NCI-H2029 treated with DMSO at 0.1 percent for 48 hours (cell line): Measurements from ENCODE around the gene ANKS3.

Experiments used
- DNase-seq: peaks from one replicate; lab custom pipeline; 2025; lab: John Stamatoyannopoulos, UW

ANKS3 gene

GRCh38 chr16:4695473-4696171, 38.4 kb downstream of the ANKS3 start:
- no peak for DNase-seq

DNA sequence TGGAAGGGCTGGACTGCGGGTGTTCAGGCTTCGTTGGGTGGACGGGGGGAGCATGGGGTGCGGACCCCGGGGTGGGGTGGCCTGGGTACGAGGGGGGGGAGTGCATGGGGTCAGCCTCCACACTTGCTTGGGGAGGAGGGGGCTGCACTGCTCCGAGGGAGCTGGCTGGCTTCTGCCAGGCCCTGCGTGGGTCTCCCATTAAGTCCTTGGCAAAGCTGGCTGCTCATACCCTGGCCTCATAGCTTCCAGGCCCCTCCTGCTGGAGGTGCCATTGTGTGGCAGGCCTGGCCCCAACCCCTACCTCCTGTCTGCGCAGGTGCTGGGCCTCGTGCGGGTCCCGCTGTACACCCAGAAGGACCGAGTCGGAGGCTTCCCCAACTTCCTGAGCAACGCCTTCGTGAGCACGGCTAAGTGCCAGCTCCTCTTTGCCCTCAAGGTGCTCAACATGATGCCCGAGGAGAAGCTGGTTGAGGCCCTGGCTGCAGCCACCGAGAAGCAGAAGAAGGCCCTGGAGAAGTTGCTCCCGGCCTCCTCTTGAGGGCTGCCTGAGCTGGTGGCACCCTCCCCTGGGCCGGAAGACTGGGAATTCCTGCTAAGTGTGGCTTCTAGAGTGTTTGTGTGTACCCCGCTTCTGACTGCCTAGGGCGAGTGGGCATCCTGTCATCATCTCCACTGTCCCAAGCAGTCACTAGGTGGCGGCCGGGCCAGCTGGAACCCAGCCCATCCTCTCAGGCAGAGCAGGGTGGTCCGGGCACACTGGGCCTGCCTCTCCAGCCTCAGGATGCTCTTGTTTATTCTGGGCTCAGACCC, 39.2 kb downstream of the ANKS3 start:
- DNase-seq: no peak

DNA sequence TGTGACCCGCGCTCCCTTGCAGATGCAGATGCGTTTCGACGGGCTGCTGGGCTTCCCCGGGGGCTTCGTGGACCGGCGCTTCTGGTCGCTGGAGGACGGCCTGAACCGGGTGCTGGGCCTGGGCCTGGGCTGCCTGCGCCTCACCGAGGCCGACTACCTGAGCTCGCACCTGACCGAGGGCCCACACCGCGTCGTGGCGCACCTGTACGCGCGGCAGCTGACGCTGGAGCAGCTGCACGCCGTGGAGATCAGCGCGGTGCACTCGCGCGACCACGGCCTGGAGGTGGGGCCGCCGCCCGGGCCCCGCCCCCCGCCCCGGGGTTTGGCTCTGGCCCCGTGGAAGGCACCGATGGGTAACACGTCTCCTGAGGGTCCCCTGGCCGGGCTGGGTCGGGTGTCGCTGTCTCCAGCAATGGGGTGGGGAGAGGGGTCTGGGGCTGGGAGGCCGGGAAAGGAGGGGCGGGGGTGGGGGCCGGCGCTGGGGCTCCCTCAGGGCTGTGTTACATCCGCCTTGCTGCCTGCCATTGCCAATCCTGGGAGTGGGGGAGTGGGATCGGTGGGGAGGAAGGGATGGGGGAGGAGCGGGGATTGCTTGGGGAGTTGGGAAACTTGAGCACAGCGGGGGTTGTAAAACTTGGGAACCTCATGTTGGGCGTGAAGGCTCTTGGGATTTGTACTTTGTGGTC, 40.0 kb downstream of the ANKS3 start:
- no peak for DNase-seq

DNA sequence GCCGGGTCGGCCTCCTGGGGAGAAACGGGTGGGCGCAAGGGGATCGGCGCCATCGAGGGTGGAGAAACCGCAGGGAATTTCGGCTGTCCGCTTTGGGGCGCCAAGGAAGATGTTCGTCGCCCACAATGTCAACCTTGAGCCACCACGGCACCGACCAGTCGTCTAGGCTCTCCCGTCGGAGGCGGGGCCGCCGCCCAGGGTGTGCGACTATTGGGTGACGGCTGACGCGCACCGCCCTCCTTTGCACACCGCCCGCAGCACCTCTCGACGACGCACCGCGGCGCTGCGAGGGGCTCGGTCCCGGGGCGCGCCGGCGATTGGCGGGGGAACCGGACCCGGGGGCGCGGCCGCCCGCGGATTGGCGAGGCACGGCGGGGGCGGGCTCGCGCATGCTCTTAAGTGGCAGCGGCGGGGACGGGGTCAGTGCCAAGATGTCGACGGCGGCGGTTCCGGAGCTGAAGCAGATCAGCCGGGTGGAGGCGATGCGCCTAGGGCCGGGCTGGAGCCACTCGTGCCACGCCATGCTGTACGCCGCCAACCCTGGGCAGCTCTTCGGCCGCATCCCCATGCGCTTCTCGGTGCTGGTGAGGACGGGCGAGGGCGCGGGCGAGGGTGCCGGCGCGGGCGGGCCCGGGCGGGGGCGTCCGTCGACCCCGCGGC, 40.6 kb downstream of the ANKS3 start, which contains the start of gene NUDT16L1:
Gene NUDT16L1 (plus strand): TSS at position 267 of the 660 bp plus-strand sequence. CDS start 165 bp downstream, at position 432.
- DNase-seq: peak; percentile 73

DNA sequence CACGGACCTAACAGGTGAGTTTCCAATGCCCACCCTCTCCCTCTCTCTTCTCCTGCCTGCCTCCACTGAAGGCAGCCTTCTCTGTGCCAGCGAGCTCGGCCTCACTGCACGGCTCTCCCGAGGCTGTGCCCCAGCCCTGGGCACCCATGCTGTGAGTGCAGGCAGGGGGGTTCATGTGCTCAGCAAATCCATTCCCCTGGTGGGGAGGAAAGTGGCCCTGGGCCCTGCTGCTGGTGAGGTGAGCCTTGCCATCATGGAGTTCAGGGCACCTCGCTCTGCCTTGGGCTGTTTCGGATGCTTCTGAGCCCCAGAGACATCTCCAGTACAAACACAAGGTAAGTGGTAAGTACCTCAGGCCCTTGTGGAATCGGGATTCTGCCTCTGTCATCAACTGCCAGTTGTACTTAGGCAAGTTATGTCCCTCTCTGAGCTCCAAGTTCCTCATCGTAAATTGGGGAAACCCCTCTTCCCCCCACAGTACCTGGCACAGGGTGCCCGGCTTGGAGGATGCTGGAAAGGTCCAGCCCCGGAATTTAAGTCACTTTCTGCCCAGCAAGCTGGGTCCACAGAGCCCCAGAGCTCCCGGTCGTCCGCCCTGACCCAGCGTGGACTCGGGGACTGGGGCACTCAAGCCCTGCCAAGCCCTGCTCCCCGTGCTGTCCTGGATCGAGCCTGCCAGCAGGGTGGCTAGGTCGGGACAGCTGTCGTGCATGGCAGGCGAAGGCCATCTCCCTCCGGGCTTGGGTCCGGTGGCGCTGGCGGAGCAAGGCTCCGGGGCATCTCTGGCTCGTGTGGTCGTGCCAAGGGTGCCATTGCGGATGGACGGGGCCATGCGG, 41.4 kb downstream of the ANKS3 start:
- DNase-seq: no peak

DNA sequence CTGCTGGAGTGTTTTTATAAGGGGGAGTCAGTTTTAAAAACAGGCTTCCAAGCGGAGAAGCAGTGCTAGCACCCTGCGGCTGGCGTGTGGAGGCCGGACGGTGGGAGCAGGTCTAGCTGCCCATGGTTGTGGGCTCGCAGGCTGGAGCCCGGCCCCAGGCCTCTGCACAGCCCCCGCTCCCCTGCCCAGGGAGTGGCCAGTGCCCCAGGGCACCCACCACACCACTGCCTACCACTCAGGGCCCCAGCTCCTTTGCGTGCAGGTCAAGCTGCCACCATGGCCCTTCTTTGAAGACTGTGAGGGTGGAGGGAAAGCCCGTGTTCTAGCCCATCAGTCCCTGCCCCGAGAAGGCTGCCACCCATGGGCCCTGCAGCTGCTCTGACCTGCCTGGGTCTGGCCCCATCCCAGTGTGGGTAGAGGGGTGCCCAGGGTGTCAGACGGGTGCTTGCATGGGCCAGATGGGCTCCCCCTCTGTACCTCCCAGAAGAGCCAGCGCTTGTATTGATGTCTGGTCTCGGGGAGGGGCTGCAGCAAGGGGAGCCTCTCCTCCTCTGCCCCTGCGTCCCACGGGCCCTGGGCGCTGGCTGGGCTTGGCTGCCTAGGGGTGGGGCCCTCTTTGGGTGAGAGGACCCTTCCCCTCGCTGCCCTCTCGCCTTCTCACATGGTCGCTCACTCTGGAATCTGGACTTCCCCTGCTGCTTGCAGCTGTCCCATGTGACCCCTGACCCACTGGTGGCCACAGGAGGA, 42.2 kb downstream of the ANKS3 start:
- no peak for DNase-seq

DNA sequence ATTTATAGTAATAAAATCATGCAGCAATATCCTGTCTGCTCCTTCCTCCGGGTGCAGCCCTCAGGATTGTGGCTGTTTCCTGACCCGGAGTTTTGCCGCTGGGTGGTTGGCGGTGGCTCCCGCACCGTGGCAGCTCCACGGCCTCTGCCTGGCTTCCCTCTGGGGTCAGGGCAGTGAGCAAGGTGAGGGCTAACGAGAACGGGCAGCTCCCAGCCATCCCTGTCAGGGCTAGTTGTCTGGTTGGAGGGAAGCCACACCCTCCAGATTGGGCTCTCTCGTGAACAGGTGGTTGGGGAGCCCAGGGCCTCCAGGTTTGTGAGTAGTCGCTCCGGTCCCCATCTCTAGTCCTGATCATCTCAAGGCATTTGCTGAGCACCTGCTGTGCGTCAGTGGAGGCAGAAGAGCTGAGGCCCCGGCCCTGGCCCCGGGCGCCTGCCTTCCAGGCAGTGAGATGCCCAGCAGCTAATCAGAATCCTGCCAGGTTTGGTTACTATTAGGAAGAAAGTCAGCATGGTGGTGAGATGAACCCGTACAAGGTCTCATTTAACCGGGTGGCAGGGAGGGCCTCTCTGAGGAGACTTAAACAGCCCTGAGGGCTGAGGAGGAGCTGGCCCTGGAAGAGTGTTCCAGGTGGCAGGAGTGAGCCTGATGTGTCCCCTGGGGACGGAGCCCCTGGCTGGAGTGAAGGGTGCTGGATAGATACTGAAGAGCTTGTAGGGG, 43.0 kb downstream of the ANKS3 start:
- DNase-seq: no peak

GRCh38 chr16:4689864-4690704, 44.0 kb downstream of the ANKS3 start:
- DNase-seq: no peak

DNA sequence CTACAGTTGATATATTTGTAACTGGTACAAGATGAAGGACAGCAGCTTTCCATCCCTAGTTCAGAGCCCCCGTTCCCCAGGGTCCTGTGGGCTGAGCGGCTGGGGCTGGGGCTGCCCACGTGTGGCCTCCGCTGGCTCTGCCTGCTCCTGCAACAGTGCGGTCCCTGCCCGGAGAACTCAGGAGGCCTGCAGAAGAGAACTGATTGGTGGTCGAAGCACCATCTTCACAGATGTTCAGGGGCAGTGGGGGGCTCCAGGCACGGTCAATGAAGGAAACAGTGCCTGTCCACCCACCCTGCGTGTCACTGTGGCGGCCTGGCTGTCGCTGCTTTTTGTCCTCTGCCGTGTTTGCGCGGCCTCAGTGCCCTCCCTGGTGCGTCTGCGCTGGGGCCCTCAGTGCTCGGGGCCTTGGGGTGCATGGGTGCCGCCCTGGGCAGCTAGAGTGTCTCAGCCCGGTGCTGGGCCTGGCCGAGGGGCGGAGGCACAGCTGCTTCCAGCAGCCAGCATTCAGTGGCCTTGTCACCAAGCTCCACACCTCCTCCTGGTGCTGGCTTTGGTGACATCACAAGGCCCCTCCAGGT, 44.9 kb downstream of the ANKS3 start:
- DNase-seq: no peak

- no peak for DNase-seq
These were observed 45.4 kb downstream of the ANKS3 start for GRCh38 chr16:4688674-4689045.

GRCh38 chr16:4687946-4688673, 46.0 kb downstream of the ANKS3 start:
- DNase-seq: no peak

DNA sequence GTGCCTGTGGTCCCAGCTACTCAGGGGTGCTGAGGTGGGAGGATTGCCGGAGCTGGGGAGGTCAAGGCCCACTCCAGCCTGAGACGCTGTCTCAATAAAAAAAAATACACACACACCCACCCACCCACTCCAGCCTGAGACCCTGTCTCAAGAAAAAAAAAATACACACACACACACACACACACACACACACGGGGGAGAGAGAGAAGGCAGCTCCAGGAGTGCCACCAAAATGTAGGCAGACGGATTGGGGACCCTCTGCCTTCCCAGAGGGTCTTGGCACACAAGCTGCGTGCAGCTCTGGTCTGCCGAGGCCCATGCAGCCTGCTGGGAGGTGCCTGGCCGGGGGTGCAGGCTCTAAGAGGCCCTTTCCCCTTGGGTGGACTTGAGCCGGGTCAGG, 46.7 kb downstream of the ANKS3 start:
- DNase-seq: no peak

GRCh38 chr16:4686497-4687210, 47.4 kb downstream of the ANKS3 start:
- DNase-seq: no peak

DNA sequence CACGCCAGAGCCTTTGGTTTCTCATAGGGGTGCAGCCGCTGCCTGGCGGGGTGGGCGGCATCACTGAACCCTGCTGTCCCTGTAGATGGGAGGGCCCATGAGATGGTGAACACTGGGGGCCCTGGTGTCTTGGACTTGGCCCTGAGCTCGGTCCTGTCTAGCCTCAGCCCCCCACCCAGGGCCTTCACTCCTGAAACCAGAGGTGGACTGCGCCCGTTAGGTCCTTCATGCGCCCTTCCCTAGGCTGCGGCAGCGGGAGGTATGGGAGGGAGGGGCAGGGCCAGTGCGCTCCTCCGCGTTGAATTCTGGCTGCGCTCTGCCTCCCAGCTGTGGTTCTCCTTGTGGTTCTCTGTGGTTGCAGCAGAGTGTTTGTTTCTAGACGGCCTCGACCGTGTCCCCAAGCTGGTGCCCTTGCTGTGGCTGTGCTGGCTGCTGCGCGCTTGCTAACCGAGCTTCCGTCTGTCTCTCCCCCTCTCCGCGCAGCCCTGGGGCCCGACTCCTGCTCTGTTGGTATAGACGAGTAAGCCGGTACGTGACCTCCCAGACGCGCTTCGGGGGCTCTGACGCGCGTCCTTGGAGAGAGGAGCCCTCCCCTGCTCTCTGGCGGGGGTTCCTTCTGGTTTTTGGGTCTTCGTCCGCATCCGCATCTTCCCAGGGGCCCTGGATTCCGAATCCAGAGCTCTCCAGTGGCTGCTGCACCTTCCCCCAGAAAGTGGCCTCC, 48.1 kb downstream of the ANKS3 start:
- DNase-seq: no peak

GRCh38 chr16:4685292-4685691, 48.8 kb downstream of the ANKS3 start:
- no peak for DNase-seq

DNA sequence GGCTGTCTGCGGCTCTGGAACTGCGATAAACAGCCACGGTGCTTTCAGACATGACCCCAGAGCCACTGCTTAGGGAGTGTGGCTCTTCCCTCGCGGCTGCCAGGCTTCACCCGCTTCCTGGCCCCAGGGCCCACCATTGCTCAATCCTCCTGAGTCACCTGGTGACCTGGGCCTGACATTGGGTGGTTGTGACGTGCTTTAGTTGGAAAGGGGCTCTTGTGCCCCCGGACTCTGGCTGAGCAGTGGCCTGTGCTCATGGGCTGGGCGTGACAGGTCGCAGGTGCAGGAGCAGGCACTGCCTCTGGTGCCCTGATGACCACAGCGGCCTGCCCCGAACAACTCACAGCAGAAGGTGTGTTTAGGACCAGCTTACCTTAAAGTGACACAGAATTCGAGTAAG, 49.3 kb downstream of the ANKS3 start:
- DNase-seq: no peak
